HG03439 (cell line): ENCODE results near the gene SCD5.

Experiments
- ATAC-seq: cut with Tn5 transposase; IDR thresholded peaks from one replicate; pipeline ENCODE4 v1.9.1; 2021; ENCODE audit warnings: mild to moderate bottlenecking, moderate library complexity; ENCODE audit not compliant: unreplicated experiment

SCD5 gene

DNA sequence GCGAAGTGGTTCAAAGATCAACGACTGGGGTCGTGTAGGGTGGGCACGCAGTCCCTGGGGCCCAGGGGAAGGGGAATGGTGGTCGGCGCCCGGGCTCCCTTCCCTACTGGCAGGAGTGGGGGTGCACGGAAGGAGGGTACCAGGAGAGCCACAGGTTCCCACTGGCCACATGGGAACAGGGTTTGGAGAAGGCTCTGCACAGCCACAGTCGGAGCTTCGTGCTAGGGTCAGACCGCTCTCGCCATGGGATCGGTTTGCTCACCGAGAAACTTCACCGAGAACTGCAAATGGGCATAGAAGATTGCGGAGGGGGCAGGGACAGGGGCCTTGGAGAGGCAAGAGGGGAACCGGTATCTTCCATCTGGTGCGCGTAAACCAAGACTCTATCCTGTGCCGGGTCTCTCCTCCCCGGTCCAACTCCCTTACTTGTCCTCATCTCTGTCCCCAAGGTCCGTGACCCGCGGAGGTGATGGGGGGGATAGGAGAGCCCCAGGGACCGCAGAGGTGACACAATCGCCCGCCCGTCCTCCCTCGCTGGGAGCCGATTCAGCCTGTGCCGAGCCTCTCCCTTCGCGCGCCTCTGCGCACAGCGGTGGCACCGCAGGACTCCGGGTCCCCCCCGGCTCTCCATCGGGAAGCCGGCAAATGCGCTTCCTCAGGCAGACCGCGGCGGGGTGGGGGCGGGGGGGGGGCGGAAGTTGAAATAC is 1.0 kb downstream of the SCD5 start:
- ATAC-seq = no peak

- ATAC-seq = no peak
These were observed 1.6 kb downstream of the SCD5 start for GRCh38 chr4:82797040-82797404.

- ATAC-seq = no peak
These were observed 5.5 kb downstream of the SCD5 start for GRCh38 chr4:82792912-82793649.

- ATAC-seq = no peak
These were observed 7.4 kb downstream of the SCD5 start for GRCh38 chr4:82791179-82791578.

DNA sequence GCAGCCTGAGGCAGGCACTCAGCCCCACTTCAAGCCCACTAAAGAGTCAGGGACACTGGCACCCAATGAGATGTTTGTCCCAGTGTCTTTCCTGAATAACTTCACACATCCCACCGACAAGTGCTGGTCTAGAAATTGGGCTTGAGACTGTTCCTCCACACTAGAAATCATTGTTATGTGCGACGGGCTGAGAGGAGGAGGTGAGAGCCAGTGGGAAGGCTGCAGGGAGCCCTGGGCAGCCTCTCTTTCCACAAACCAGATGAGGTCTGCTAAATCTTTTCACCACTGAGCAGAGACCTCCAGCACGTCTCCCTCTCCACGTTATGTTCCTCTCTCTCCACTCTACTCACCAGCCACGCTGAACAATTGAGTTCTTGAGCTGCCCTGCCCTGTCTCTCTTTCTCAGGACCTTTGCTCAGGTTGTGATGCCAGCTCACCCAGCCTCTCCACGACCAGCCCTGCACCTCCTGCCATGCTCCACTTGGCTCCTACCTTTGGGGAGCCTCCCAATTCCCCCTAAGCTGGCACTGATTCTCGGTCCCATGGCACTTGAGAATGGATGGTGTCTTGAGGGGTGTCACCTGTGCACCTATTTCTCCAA is 8.4 kb downstream of the SCD5 start:
- ATAC-seq = no peak

DNA sequence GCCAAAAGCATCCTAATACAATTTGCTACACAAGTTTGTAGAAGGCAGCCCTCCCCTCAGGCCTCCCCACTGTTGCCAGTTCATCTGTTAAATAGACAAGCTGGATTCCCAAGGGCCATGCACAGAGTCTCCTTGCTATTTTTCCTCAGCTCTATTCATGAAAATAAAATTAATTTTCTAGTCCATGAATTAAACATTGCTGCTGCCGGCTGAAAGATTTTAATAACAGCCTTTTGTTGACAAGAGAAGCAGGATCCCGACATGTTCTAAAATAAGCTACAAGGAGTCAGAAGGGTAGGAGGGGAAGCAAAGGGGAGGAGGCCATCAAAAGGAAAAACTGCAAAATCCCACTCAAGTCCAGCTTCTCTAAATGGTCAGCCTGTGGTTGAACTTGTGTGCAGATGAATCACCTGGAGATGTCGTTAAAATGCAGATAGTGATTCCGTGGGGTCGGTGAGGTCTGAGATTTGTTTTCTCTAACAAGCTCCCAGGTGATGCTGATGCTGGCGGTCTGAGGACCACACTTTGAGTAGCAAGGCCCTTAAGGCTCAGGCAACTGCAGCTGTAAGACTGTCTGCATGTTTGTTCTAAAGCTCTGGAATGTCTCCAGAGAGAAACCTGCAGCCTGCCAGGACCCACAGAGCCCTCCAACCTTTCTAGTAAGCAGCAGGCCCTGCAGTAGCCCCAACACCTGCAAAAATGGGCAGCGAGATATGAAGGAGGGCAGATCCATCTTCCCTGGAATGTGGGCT is 9.4 kb downstream of the SCD5 start:
- ATAC-seq = no peak

- ATAC-seq = no peak
These were observed 11.3 kb downstream of the SCD5 start for GRCh38 chr4:82787342-82787741.

DNA sequence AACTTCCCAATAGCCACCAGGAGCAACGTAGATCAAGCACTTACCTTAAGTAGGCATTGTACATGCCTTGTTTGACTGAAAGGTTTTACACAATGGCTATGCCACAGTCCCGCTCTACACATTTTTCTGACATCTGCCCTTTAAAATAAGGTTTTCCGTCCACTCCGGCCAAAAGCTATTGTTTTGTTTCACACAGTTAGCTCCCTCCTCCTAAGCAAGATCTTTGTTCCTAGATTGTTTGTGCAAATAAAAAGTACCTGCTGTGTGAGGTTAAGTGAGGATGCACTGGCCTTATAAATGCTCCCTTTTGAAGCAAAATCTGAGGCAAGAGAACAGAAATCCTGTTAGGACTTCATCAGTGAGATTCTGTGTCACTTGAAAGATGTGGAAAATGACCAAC is 11.8 kb downstream of the SCD5 start:
- no peak for ATAC-seq

DNA sequence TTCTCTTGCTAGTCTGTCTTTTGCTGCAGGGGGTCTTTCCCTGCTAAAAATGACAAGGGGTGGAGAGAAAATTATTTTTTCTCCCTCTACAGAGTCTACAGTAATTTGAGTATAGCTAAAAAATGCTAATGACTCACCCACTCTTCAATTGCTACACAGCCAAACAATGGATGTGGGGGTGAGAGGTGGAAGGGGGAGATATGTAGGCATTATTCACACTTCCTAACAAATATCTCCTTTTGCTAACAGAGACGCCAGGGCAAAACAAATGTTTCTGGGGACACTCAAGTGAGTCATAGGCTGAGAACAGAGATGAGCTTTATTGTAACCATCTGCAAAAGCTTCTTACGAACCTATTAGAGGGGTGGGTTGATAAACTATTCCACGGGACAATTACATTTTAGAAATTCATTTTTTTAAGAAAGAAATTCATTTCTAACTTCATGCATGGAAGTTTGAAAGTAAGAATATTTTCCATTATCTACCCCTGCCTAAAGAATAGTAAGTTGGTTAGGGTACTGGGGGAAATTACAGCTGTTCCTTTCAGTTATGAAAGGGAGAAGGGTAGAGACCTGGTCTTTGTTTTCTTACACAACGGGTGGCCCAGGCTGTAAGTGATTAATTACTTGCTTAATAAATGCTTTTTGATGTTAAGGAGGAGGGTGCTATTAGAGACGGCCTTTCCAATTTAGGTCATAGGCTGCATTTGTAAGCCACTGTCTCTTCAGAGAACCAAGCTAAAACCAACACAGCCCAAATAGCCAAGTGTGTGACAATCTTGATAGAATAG is 12.8 kb downstream of the SCD5 start:
- no peak for ATAC-seq

- ATAC-seq = no peak
These were observed 13.7 kb downstream of the SCD5 start for GRCh38 chr4:82784681-82785610.

DNA sequence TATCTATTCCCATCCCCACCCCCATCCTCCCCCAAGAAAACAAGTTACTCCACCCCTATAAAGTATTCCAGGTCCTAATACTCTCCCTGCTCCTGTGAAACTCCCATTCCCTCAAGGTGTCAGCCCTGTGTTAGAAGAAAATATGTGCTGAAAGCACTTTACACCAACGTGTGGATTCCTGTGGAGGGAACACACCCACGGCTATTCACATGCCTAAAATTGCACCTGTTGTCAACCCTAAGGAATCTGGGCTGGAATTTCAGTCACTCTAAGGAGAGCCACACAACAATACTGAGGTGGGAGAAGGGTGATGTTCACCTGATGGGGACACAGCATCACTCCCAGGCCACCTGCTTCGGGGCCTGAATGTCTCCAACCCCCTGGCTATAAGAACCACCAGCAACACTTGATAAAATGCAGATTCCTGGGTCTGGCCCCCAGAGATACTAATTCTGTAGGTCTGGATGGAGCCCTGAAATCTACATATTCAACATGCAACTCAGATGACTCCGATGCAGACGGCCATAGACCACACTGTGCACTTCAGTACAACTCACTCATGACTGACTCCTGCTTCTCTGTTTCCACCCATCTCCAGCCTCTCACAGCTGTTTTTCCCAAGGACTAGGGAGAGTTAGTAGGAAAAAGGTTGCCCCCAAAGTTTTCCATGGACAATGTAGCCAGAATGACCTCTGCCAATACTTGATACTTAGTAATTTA is 15.8 kb downstream of the SCD5 start:
- ATAC-seq = no peak

GRCh38 chr4:82780752-82781231 is 17.8 kb downstream of the SCD5 start:
- ATAC-seq = no peak

DNA sequence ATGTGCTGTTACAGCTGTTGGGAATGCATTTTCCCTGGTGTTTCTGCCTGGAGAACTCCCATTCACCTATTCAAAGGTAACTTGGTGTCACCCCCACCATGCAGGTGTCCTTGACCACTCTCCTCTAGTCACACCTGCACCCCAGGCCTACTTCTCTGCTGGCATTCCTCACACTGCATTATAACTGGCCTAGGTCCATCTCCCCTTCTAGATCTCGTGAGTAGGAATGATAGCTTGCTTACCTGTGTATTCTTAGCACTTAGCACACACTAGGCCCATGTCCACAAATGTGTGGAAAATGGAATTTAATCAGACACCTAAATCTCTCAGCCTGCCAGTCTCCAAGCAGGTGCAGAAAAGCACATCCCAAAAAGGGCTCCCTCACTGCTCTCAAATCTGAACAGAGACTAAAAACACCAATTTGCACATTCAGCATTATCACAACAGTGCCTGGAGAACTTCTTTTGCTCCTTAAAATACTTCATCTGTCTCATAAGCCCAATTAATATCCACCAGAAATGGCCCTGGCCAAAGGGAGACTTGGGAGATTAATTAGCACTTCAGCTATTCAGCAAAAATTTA is 18.3 kb downstream of the SCD5 start:
- no peak for ATAC-seq

GRCh38 chr4:82779032-82779431 is 19.6 kb downstream of the SCD5 start:
- ATAC-seq = no peak

GRCh38 chr4:82777857-82778525 is 20.6 kb downstream of the SCD5 start:
- ATAC-seq = no peak

DNA sequence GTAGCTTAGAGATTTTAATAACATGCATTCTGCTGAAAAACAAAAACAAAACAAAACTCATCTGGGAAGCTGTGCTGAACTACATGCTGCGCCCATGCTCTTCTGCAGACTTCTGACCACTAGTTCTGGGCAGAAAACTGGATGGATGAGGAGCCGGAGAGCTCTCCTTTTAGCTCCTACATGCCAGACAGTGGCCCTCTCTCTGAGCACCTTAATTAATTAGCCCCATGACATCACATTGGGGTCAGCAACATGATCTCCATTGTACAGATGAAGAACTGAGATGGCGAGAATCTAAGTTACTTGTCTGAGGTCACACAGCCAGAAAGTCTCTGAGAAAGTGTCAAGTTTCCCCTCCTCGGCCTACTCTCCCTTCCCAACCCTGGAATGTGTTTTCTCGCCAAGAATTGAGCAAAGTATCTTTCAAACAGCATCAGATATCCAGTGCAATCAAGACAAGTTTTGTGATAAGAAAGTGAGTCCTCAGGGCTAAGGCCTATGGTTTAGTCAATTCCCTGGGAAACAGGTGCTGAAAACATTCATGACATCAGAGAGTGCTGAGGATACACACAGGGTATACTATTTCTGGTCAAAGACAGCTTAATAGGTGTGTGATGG is 21.6 kb downstream of the SCD5 start:
- ATAC-seq = no peak

DNA sequence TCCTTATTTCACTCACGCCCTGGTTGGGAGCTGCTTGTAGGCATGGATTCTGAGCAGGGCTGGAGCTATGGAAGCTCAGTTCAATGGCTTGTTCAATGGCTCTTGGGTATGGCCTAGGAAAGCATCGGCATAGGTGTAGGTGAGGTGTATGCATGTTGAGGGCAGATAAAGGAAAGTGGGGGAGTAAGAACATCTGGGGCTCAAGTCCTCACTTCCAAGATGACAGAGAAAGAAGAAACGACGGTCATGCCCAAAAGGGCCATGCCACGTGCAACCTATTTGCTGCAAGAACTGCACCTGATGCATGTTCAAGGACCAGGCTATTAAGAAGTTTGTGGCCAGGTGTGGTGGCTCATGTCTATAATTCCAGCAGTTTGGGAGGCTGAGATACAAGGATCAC is 23.4 kb downstream of the SCD5 start:
- ATAC-seq = no peak
